Activated gamma-delta T cell treated with anti-CD3 and anti-CD28 coated beads, Interleukin-2, amount 50 U/mL, for 16 hours (primary cell): Measurements from ENCODE around the gene HAGH.

Experiments used
- DNase-seq: peaks from one replicate; pipeline ENCODE4 v3.0.0-alpha.2; 2020; ENCODE audit warnings: low read depth

HAGH gene

DNA sequence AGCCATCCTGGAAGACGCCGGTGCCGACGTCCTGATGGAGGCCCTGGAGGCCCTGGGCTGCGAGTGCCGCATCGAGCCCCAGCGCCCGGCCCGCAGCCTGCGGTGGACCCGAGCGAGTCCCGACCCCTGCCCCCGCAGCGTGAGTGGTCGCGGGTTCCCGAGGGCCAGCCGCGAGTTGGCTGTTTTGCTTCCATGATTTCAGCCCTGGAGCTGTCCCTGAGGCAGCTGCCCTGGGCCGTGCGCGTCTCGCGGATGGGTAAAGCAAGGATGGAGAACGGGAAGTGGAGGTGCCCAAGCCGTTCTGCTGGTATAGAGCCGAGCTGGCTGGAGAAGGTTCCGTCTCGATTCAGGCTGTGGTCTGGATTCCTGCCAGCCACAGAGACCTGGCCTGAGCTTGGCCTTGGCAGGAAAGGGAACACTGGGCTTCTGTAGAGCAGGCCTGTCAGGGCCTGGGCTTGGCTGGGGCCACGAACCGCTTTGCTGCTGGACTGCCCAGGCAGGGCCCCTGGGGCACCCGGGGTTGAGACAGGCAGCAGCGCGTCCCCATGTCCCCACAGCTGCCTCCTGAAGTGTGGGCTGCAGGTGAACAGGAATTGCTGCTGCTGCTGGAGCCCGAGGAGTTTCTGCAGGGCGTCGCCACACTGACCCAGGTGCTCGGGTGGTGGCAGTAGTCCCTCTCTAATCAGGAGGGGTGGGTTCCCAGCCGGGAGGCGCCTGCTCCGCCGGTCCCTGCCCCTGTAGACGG lies 52.8 kb downstream of the HAGH start:
- no peak for DNase-seq

- peak; percentile 68 for DNase-seq
Measured at GRCh38 chr16:1772908-1773702, 53.5 kb downstream of the HAGH start, which contains the start of gene MRPS34. Gene MRPS34, minus strand, starts transcription at chr16:1773134. Its CDS starts 15 bp downstream, at chr16:1773119.

GRCh38 chr16:1772362-1772907 lies 54.2 kb downstream of the HAGH start, which contains the start of gene EME2:
Gene EME2, plus strand, starts transcription at chr16:1772810. Its CDS starts 418 bp downstream, at chr16:1773228.
- no peak for DNase-seq

DNA sequence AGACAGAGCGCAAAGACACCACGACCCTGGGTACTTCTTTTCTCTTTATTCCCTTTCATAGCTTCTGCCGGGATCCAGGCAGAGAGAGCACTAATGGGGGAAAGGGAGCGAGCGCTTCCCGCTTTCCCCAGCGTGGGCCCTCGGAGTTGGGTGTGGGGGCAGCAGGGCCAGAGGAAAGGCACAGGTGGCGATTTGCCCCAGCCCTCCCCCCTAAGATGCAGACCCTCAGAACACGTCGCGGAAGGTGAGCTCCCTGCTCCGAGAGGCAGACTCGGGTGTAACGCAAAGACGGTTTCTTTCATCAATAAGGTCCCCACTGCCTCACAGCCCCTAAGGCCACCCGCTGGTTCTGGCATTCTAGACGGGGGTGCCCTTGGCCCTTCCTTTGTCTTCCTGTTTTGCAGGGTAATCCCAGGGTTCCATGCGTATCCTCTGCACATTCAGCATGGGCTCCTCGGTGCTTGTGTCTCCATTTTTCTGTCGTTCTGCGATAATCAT lies 54.7 kb downstream of the HAGH start:
- DNase-seq, result no peak

DNA sequence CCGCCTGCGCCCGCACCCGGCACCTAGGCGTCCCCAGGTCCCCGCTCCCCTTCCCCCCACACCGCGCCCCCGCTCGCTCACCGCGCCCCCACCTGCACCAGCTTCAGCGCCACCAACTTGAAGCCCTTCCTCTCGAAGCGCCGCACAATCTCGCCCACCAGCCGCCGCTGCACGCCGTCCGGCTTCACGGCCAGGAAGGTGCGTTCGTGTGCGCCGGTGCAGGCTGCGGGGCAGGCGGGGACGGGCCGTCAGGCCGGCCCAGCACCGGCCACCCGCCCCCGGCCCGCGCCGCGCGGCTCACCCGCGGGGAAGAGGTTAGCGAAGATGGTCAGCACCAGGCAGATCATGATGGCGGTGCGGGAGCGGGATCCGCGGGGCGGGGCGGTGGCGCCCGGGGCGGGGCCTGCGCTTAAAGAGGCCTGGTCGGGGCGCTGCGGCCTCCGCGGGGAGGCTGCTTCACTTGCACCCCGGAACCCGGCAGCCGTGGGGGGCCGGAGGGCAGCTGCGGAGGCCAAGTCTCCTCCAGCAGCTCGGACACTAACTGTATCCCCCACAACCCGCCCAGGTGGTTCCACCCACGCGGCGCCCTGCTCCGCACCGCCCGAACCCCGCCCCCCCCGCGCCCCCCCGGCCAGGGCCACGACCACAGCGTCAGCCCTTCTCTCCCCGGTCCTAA lies 55.3 kb downstream of the HAGH start, which contains the start of gene NME3:
TSS of gene NME3 (minus strand) at position 356 of the 676 bp plus-strand sequence. CDS start at position 347, 9 bp downstream.
- DNase-seq, result peak; percentile 56

GRCh38 chr16:1770328-1771187 lies 56.1 kb downstream of the HAGH start:
- peak; percentile 44 for DNase-seq

- DNase-seq, result no peak
Measured at GRCh38 chr16:1769402-1770300, 57.0 kb downstream of the HAGH start.

DNA sequence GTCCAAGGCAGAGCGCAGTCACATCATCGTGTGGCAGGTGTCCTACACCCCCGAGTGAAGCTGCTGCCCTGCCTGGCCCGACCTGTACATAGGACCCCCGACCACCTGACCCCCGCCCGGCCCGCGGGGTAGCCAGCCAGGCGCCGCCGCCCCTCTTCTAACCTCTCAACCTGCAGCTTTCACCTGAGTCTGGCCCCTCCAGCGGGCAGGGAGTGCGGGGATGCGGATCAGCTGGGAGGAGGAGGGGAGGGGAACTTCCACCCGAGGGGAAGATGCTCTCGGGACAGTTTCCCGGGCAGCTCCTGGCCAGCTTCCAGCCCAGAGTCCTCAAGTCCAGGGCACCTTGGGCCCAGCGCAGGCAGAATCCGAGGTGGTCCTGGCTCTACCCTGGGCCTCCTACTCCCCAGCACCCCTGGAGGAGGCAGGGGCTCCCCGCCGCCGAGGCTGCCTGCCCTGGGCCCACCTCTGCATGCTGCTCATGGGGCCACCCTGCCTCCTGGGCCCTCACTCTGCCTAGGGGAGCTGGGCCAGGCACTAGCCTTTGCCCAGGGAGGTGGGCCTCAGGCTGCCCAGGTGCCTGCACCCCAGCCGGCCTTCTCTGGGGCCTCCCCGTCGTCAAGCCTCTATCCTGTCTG lies 57.7 kb downstream of the HAGH start:
- DNase-seq, result no peak

DNA sequence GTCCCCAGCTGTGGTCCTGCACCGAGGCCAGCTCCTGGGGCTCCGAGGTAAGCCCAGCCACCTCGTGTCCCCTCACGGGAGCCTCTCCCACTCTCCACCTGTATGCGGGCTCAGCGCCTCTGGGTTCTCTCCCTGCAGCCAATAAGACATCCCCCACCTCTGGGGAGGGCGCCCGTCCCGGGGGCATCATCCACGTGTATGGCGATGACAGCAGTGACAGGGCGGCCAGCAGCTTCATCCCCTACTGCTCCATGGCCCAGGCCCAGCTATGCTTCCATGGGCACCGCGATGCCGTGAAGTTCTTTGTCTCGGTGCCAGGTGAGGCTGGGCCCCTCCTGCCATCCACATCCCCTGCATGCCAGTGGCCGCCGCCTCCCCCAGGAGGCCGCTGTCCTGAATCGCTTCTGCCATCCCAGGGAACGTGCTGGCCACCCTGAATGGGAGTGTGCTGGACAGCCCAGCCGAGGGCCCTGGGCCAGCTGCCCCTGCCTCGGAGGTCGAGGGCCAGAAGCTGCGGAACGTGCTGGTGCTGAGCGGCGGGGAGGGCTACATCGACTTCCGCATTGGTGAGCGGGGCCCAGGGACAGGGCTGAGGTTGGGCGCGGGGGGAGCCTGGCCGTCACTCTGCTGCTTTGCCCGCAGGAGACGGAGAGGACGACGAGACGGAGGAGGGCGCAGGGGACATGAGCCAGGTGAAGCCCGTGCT lies 58.4 kb downstream of the HAGH start:
- no peak for DNase-seq

GRCh38 chr16:1767116-1767994 lies 59.3 kb downstream of the HAGH start:
- DNase-seq, result no peak

- no peak for DNase-seq
Measured at GRCh38 chr16:1766701-1767100, 59.9 kb downstream of the HAGH start.

DNA sequence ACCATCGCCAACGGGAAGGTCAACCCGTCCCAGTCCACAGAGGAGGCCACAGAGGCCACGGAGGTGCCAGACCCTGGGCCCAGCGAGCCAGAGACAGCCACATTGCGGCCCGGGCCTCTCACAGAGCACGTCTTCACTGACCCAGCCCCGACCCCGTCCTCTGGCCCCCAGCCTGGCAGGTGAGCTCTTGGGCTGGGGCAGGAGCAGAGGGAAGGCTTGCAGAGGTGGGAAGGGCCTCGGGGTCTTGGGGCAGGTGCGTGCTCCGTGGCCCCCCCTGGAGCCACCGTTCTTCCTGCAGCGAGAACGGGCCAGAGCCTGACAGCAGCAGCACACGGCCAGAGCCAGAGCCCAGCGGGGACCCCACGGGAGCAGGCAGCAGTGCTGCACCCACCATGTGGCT lies 60.4 kb downstream of the HAGH start:
- DNase-seq, result no peak

DNA sequence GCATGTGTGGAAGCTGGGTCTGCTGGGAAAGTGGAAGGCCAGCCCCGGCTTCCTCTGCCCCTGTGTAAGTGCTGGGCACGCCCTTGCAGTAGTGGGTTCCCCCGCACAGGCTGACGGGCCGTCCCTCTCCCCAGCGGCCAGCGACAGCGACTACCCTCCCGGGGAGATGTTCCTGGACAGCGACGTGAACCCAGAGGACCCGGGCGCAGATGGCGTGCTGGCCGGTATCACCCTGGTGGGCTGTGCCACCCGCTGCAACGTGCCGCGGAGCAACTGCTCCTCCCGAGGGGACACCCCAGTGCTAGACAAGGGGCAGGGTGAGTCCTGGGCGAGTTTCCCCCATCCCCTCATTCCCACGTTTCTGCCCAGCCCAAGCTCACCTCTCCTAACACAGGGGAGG lies 60.8 kb downstream of the HAGH start:
- DNase-seq, result no peak

GRCh38 chr16:1764971-1765370 lies 61.7 kb downstream of the HAGH start:
- DNase-seq, result no peak

- DNase-seq, result no peak
Measured at GRCh38 chr16:1763521-1764511, 62.8 kb downstream of the HAGH start.

DNA sequence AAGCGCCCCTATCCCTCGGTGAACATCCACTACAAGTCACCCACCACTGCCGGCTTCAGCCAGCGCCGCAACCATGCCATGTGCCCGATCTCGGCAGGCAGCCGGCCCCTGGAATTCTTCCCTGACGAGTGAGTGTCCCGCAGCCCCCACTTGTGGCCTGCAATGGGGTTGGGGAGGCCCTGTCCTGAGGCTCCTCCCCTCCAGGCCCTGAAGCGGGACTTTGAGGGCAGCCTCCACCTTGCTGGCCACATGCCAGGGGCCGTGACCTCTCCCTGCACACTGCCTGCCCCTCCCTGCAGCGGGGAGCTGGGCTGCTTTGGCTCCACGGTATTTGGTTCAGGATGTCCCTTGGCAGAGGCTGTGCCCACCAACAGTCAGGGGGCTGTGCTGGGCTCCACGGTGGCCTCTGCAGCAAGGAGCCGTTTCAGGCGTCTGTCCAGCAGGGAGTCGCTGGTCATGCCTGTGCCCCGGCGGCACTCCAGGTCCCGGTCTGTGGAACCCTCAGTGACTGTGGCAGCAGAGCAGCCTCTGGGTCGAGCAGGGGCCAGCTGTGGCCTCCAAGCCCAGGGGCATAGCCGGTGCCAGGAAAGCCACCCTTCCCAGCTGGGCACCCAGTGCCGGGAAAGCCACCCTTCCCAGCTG lies 63.6 kb downstream of the HAGH start:
- DNase-seq, result no peak
